GM23338 (cell line): Measurements from ENCODE around the gene ARRDC1.

Experiments used
- CREB1 ChIP-seq: fragments of 250-450 bp; sonication (Bioruptor Pico); IDR thresholded peaks from 2 replicates; pipeline ENCODE4 v1.5.0; 2020; ENCODE audit warnings: low read depth, mild to moderate bottlenecking, moderate library complexity
- CTCF ChIP-seq, 2 experiments: fragments of 200-600 bp in 1 of 2; sonication (generic) in 1 of 2; conservative IDR thresholded peaks; 2 replicates each; pipeline versions ENCODE4 v1.5.1 to v1.6.1; 2016 to 2017; ENCODE audit warnings: antibody characterized with exemption in 2 of 2, low read depth in 2 of 2, mild to moderate bottlenecking in 2 of 2, moderate library complexity in 1 of 2
- ETS1 ChIP-seq: IDR thresholded peaks from 2 replicates; pipeline ENCODE4 v1.6.1; 2016; ENCODE audit warnings: antibody characterized with exemption
- EZH2 ChIP-seq: fragments of 200-600 bp; sonication (generic); IDR thresholded peaks from one replicate; pipeline ENCODE4 v1.8.0; 2017; ENCODE audit warnings: antibody characterized with exemption, mild to moderate bottlenecking, low read depth; ENCODE audit not compliant: unreplicated experiment
- EZH2phosphoT487 ChIP-seq: fragments of 200-600 bp; sonication (generic); IDR thresholded peaks from one replicate; pipeline ENCODE4 v1.8.1; 2018; ENCODE audit warnings: antibody characterized with exemption; ENCODE audit not compliant: unreplicated experiment
- JUNB ChIP-seq: IDR thresholded peaks from one replicate; pipeline ENCODE4 v1.6.1; 2016; ENCODE audit warnings: antibody characterized with exemption; ENCODE audit not compliant: unreplicated experiment
- NANOG ChIP-seq: IDR thresholded peaks from 2 replicates; pipeline ENCODE4 v1.6.1; 2016; ENCODE audit warnings: antibody characterized with exemption, borderline replicate concordance
- POLR2AphosphoS5 ChIP-seq: IDR thresholded peaks from 2 replicates; pipeline ENCODE4 v1.6.1; 2016; ENCODE audit warnings: antibody characterized with exemption, low read depth
- STAT1 ChIP-seq: IDR thresholded peaks from one replicate; pipeline ENCODE4 v1.6.1; 2016; ENCODE audit warnings: antibody characterized with exemption; ENCODE audit not compliant: unreplicated experiment
- ZNF114 ChIP-seq: fragments of 250-450 bp; sonication (Bioruptor Pico); IDR thresholded peaks from 2 replicates; pipeline ENCODE4 v1.5.0; 2020; ENCODE audit warnings: mild to moderate bottlenecking, moderate library complexity
- ZNF331 ChIP-seq: fragments of 250-450 bp; sonication (Bioruptor Pico); IDR thresholded peaks from 2 replicates; pipeline ENCODE4 v1.5.0; 2020; ENCODE audit warnings: low read depth, mild to moderate bottlenecking, moderate library complexity
- TF ChIP-seq, protein P1 (sequence below): IDR thresholded peaks from one replicate; pipeline ENCODE4 v1.6.1; 2018; ENCODE audit warnings: antibody characterized with exemption; ENCODE audit not compliant: unreplicated experiment
- TF ChIP-seq, protein P2 (sequence below): fragments of 250-450 bp; sonication (Bioruptor Pico); IDR thresholded peaks from 2 replicates; pipeline ENCODE4 v1.5.0; 2020; ENCODE audit warnings: mild to moderate bottlenecking, moderate library complexity

GRCh38 chr9:137579259-137579604 is 26.3 kb upstream of the ARRDC1 start:
- TF ChIP-seq CTCF (conservative IDR thresholded peaks at IDR 0.05; ENCODE audit: low read depth in 2 of 2) (no peak), EZH2phosphoT487 (no peak), POLR2AphosphoS5 (no peak), CREB1 (no peak), EZH2 (no peak), JUNB (no peak), NANOG (no peak), ZNF331 (CRISPR knock-in tag) (no peak), ETS1 (no peak), STAT1 (no peak), ZNF114 (CRISPR knock-in tag) (no peak)
- TF ChIP-seq, protein P1, sequence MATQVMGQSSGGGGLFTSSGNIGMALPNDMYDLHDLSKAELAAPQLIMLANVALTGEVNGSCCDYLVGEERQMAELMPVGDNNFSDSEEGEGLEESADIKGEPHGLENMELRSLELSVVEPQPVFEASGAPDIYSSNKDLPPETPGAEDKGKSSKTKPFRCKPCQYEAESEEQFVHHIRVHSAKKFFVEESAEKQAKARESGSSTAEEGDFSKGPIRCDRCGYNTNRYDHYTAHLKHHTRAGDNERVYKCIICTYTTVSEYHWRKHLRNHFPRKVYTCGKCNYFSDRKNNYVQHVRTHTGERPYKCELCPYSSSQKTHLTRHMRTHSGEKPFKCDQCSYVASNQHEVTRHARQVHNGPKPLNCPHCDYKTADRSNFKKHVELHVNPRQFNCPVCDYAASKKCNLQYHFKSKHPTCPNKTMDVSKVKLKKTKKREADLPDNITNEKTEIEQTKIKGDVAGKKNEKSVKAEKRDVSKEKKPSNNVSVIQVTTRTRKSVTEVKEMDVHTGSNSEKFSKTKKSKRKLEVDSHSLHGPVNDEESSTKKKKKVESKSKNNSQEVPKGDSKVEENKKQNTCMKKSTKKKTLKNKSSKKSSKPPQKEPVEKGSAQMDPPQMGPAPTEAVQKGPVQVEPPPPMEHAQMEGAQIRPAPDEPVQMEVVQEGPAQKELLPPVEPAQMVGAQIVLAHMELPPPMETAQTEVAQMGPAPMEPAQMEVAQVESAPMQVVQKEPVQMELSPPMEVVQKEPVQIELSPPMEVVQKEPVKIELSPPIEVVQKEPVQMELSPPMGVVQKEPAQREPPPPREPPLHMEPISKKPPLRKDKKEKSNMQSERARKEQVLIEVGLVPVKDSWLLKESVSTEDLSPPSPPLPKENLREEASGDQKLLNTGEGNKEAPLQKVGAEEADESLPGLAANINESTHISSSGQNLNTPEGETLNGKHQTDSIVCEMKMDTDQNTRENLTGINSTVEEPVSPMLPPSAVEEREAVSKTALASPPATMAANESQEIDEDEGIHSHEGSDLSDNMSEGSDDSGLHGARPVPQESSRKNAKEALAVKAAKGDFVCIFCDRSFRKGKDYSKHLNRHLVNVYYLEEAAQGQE: no peak
- TF ChIP-seq, protein P2, sequence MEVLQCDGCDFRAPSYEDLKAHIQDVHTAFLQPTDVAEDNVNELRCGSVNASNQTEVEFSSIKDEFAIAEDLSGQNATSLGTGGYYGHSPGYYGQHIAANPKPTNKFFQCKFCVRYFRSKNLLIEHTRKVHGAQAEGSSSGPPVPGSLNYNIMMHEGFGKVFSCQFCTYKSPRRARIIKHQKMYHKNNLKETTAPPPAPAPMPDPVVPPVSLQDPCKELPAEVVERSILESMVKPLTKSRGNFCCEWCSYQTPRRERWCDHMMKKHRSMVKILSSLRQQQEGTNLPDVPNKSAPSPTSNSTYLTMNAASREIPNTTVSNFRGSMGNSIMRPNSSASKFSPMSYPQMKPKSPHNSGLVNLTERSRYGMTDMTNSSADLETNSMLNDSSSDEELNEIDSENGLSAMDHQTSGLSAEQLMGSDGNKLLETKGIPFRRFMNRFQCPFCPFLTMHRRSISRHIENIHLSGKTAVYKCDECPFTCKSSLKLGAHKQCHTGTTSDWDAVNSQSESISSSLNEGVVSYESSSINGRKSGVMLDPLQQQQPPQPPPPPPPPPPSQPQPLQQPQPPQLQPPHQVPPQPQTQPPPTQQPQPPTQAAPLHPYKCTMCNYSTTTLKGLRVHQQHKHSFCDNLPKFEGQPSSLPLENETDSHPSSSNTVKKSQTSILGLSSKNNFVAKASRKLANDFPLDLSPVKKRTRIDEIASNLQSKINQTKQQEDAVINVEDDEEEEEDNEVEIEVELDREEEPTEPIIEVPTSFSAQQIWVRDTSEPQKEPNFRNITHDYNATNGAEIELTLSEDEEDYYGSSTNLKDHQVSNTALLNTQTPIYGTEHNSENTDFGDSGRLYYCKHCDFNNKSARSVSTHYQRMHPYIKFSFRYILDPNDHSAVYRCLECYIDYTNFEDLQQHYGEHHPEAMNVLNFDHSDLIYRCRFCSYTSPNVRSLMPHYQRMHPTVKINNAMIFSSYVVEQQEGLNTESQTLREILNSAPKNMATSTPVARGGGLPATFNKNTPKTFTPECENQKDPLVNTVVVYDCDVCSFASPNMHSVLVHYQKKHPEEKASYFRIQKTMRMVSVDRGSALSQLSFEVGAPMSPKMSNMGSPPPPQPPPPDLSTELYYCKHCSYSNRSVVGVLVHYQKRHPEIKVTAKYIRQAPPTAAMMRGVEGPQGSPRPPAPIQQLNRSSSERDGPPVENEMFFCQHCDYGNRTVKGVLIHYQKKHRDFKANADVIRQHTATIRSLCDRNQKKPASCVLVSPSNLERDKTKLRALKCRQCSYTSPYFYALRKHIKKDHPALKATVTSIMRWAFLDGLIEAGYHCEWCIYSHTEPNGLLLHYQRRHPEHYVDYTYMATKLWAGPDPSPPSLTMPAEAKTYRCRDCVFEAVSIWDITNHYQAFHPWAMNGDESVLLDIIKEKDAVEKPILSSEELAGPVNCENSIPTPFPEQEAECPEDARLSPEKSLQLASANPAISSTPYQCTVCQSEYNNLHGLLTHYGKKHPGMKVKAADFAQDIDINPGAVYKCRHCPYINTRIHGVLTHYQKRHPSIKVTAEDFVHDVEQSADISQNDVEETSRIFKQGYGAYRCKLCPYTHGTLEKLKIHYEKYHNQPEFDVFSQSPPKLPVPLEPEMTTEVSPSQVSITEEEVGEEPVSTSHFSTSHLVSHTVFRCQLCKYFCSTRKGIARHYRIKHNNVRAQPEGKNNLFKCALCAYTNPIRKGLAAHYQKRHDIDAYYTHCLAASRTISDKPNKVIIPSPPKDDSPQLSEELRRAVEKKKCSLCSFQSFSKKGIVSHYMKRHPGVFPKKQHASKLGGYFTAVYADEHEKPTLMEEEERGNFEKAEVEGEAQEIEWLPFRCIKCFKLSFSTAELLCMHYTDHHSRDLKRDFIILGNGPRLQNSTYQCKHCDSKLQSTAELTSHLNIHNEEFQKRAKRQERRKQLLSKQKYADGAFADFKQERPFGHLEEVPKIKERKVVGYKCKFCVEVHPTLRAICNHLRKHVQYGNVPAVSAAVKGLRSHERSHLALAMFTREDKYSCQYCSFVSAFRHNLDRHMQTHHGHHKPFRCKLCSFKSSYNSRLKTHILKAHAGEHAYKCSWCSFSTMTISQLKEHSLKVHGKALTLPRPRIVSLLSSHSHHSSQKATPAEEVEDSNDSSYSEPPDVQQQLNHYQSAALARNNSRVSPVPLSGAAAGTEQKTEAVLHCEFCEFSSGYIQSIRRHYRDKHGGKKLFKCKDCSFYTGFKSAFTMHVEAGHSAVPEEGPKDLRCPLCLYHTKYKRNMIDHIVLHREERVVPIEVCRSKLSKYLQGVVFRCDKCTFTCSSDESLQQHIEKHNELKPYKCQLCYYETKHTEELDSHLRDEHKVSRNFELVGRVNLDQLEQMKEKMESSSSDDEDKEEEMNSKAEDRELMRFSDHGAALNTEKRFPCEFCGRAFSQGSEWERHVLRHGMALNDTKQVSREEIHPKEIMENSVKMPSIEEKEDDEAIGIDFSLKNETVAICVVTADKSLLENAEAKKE (CRISPR knock-in tag): no peak
